ENCODE results near the gene JAZF1.
A peak's percentile ranks its signal among the peaks of the same experiment; 100 is the strongest.

The JAZF1 gene

GRCh38 chr7:28096713-28097112 lies 83.9 kb downstream of the JAZF1 start:
- peak; percentile 76 for DNase-seq

GRCh38 chr7:28095231-28095630 lies 85.4 kb downstream of the JAZF1 start:
- no peak for DNase-seq

GRCh38 chr7:28093623-28094232 lies 86.9 kb downstream of the JAZF1 start:
- peak; percentile 60 for DNase-seq

- DNase-seq, result no peak
Observed at GRCh38 chr7:28091190-28091589, 89.4 kb downstream of the JAZF1 start.

GRCh38 chr7:28088901-28089714 lies 91.5 kb downstream of the JAZF1 start:
- DNase-seq, result no peak

- DNase-seq, result no peak
Observed at GRCh38 chr7:28088032-28088431, 92.6 kb downstream of the JAZF1 start.

- no peak for DNase-seq
Observed at GRCh38 chr7:28086198-28086597, 94.4 kb downstream of the JAZF1 start.

GRCh38 chr7:28083998-28084985 lies 96.3 kb downstream of the JAZF1 start:
- no peak for DNase-seq

GRCh38 chr7:28083164-28083997 lies 97.2 kb downstream of the JAZF1 start:
- DNase-seq, result no peak

GRCh38 chr7:28082071-28082470 lies 98.5 kb downstream of the JAZF1 start:
- DNase-seq, result no peak

GRCh38 chr7:28081016-28081415 lies 99.6 kb downstream of the JAZF1 start:
- no peak for DNase-seq

- peak; percentile 38 for DNase-seq
Observed at GRCh38 chr7:28078036-28078901, 102.3 kb downstream of the JAZF1 start.

GRCh38 chr7:28077616-28078015 lies 103.0 kb downstream of the JAZF1 start:
- no peak for DNase-seq

GRCh38 chr7:28076423-28077200 lies 104.0 kb downstream of the JAZF1 start:
- no peak for DNase-seq

GRCh38 chr7:28075674-28076358 lies 104.8 kb downstream of the JAZF1 start:
- no peak for DNase-seq

GRCh38 chr7:28072876-28073514 lies 107.6 kb downstream of the JAZF1 start:
- no peak for DNase-seq

GRCh38 chr7:28071570-28071969 lies 109.0 kb downstream of the JAZF1 start:
- no peak for DNase-seq

- DNase-seq, result no peak
Observed at GRCh38 chr7:28070297-28071055, 110.1 kb downstream of the JAZF1 start.

- no peak for DNase-seq
Observed at GRCh38 chr7:28069807-28070206, 110.8 kb downstream of the JAZF1 start.
